Fibroblast of peridontal ligament (primary cell): ENCODE measurements around the gene RBM20.
A peak's percentile ranks its signal among the peaks of the same experiment; 100 is the strongest.

Experiments used
- DNase-seq: peaks from one replicate; pipeline ENCODE4 v3.0.0-alpha.2; 2010; ENCODE audit errors: extremely low read depth

RBM20 gene

GRCh38 chr10:110786172-110786571 lies 142.0 kb downstream of the RBM20 start:
- DNase-seq = no peak

- DNase-seq = no peak
Measured at GRCh38 chr10:110788620-110789385, 144.7 kb downstream of the RBM20 start.

GRCh38 chr10:110789604-110790433 lies 145.7 kb downstream of the RBM20 start:
- DNase-seq = no peak

GRCh38 chr10:110790913-110791506 lies 146.9 kb downstream of the RBM20 start:
- DNase-seq = no peak

- no peak for DNase-seq
Measured at GRCh38 chr10:110791541-110792073, 147.5 kb downstream of the RBM20 start.

GRCh38 chr10:110792476-110793125 lies 148.5 kb downstream of the RBM20 start:
- no peak for DNase-seq

- no peak for DNase-seq
Measured at GRCh38 chr10:110793128-110793812, 149.1 kb downstream of the RBM20 start.

- DNase-seq = no peak
Measured at GRCh38 chr10:110793886-110794285, 149.8 kb downstream of the RBM20 start.

GRCh38 chr10:110794808-110795207 lies 150.7 kb downstream of the RBM20 start:
- no peak for DNase-seq

- DNase-seq = no peak
Measured at GRCh38 chr10:110797416-110797815, 153.3 kb downstream of the RBM20 start.

- no peak for DNase-seq
Measured at GRCh38 chr10:110798340-110798739, 154.2 kb downstream of the RBM20 start.

GRCh38 chr10:110802090-110802489 lies 158.0 kb downstream of the RBM20 start:
- DNase-seq = peak; percentile 89

GRCh38 chr10:110802551-110803238 lies 158.6 kb downstream of the RBM20 start:
- peak; percentile 93 for DNase-seq

GRCh38 chr10:110803239-110803749 lies 159.2 kb downstream of the RBM20 start:
- no peak for DNase-seq

- DNase-seq = peak; percentile 68
Measured at GRCh38 chr10:110803830-110804338, 159.7 kb downstream of the RBM20 start.

GRCh38 chr10:110804376-110804775 lies 160.2 kb downstream of the RBM20 start:
- DNase-seq = no peak

- DNase-seq = no peak
Measured at GRCh38 chr10:110805292-110805691, 161.2 kb downstream of the RBM20 start.

- no peak for DNase-seq
Measured at GRCh38 chr10:110806335-110806734, 162.2 kb downstream of the RBM20 start.

GRCh38 chr10:110808123-110808522 lies 164.0 kb downstream of the RBM20 start:
- DNase-seq = no peak

- no peak for DNase-seq
Measured at GRCh38 chr10:110808615-110809014, 164.5 kb downstream of the RBM20 start.
